Keratinocyte (primary cell): ENCODE results near the gene SZT2. TPM values are rescaled to one million over a fixed set of nuclear protein-coding genes. Genes with fewer than 3 reads are reported as not detected.

Source experiments
- DNase-seq: peaks from one replicate; pipeline ENCODE4 v3.0.0-alpha.2; 2011; ENCODE audit warnings: low read depth, missing footprints, low spot score
- FAIRE-seq: peaks from 2 replicates; lab custom pipeline; 2011; peaks lifted over from hg19 to GRCh38; lab: Jason Lieb, UNC
- H2AFZ ChIP-seq: 2 replicates; pipeline ENCODE4 v1.6.0; 2012; ENCODE audit warnings: low read length, control low read depth, inconsistent platforms; ENCODE audit not compliant: control insufficient read depth
- H3K27ac ChIP-seq: 2 replicates; pipeline ENCODE4 v1.5.1; 2011; ENCODE audit warnings: low read length; ENCODE audit not compliant: control insufficient read depth, insufficient read depth
- H3K27me3 ChIP-seq: 3 replicates; pipeline ENCODE4 v1.6.0; 2011; ENCODE audit warnings: low read length; ENCODE audit not compliant: control insufficient read depth, insufficient read depth; ENCODE audit errors: extremely low read depth
- H3K36me3 ChIP-seq, 2 experiments: 2 replicates in 1 of 2; 3 replicates in 1 of 2; pipeline ENCODE4 v1.5.1; 2011; ENCODE audit warnings: low read length in 2 of 2, mild to moderate bottlenecking in 1 of 2; ENCODE audit not compliant: control insufficient read depth in 2 of 2, insufficient read depth in 2 of 2; ENCODE audit errors: extremely low read depth in 1 of 2
- H3K4me1 ChIP-seq: 3 replicates; pipeline ENCODE4 v1.5.1; 2011; ENCODE audit warnings: low read length; ENCODE audit not compliant: control insufficient read depth, insufficient read depth; ENCODE audit errors: extremely low read depth
- H3K4me2 ChIP-seq: 3 replicates; pipeline ENCODE4 v1.6.0; 2011; ENCODE audit warnings: low read depth, low read length; ENCODE audit not compliant: control insufficient read depth, insufficient read depth; ENCODE audit errors: extremely low read depth
- H3K4me3 ChIP-seq, 3 experiments: fragments of 200-600 bp in 1 of 3; sonication (generic) in 1 of 3; 2 replicates in 2 of 3; 3 replicates in 1 of 3; pipeline ENCODE4 v1.5.1; 2011 to 2016; ENCODE audit warnings: low read length in 3 of 3, mild to moderate bottlenecking in 3 of 3, control low read depth in 2 of 3, inconsistent platforms in 1 of 3, low read depth in 1 of 3, mixed read lengths in 1 of 3, mixed run types in 1 of 3, moderate library complexity in 1 of 3; ENCODE audit not compliant: control insufficient read depth in 2 of 3, insufficient read depth in 2 of 3; ENCODE audit errors: extremely low read depth in 1 of 3
- H3K79me2 ChIP-seq: 2 replicates; pipeline ENCODE4 v1.6.0; 2012; ENCODE audit warnings: low read length; ENCODE audit not compliant: control insufficient read depth, insufficient read depth
- H3K9ac ChIP-seq: 3 replicates; pipeline ENCODE4 v1.6.0; 2011; ENCODE audit warnings: low read length; ENCODE audit not compliant: control insufficient read depth, insufficient read depth; ENCODE audit errors: extremely low read depth
- H3K9me1 ChIP-seq: 3 replicates; pipeline ENCODE4 v1.6.0; 2011; ENCODE audit warnings: low read length; ENCODE audit not compliant: control insufficient read depth, insufficient read depth; ENCODE audit errors: extremely low read depth
- H3K9me3 ChIP-seq: 2 replicates; pipeline ENCODE4 v1.5.1; 2012; ENCODE audit warnings: low read depth, low read length; ENCODE audit not compliant: control insufficient read depth
- H4K20me1 ChIP-seq: 3 replicates; pipeline ENCODE4 v1.6.0; 2011; ENCODE audit warnings: low read length; ENCODE audit not compliant: control insufficient read depth, insufficient read depth; ENCODE audit errors: extremely low read depth
- CTCF ChIP-seq, 3 experiments: IDR thresholded peaks in 1 of 3; conservative IDR thresholded peaks in 1 of 3; optimal IDR thresholded peaks in 1 of 3; 2 replicates in 2 of 3; 3 replicates in 1 of 3; pipeline versions ENCODE3 to v1.5.1; 2011; ENCODE audit warnings: low read length in 3 of 3, mild to moderate bottlenecking in 3 of 3, moderate library complexity in 2 of 3, control low read depth in 1 of 3, inconsistent platforms in 1 of 3; ENCODE audit not compliant: insufficient read depth in 2 of 3; ENCODE audit errors: extremely low read depth in 1 of 3
- EZH2 ChIP-seq: IDR thresholded peaks from one replicate; pipeline ENCODE4 v1.6.1; 2012; ENCODE audit warnings: inconsistent platforms, mild to moderate bottlenecking, low read length, moderate library complexity
- dilution Hi-C: fragments of 300-500 bp; cut with MboI; formaldehyde crosslinking; loops from one replicate; pipeline ENCODE4 v1.7.0; 2020; ENCODE audit warnings: low sequenced_read_pairs; ENCODE audit not compliant: extremely low pct_ligation_motif_present
- polyA plus RNA-seq, 5 experiments: library from polyadenylated mRNA; depleted of rRNA in 3 of 5; stranded (reverse) in 3 of 5; stranded (forward) in 1 of 5; unstranded in 1 of 5; fragments of >200 nt; gene quantifications; 1 replicate in 1 of 5; 2 replicates in 3 of 5; 3 replicates in 1 of 5; pipeline versions ENCODE4 v1.2.1 to v1.2.3, GENCODE V29; 2011 to 2012; ENCODE audit warnings: missing spikeins in 2 of 5, low read depth in 1 of 5, low replicate concordance in 1 of 5

SZT2 gene
- polyA plus RNA-seq, 1 donor (not counting 4 experiments of a cell fraction or from before 2014, with no cell fraction given): 6.1 TPM

- Histone ChIP-seq H3K36me3 (peaks cover 19 to 31% of the 10 kb centered on the region in 2 experiments), H3K4me1 (peaks cover 45% of the 10 kb centered on the region), H3K9me1 (no peaks in the 10 kb centered on the region), H3K27me3 (no peaks in the 10 kb centered on the region), H3K9ac (peak overlapping the region; percentile 82), H2AFZ (no peak overlapping the region), H3K4me2 (peak overlapping the region; percentile 99), H3K9me3 (no peaks in the 10 kb centered on the region), H3K27ac (peak overlapping the region; percentile 75), H3K79me2 (peaks cover 63% of the 10 kb centered on the region), H4K20me1 (peaks cover 3% of the 10 kb centered on the region), H3K4me3 (peak overlapping the region; percentile 67 to 92 (median 79))
- no peak for TF ChIP-seq CTCF (optimal IDR thresholded peaks at IDR 0.05 in 1 of 3, IDR thresholded peaks at IDR 0.05 in 1 of 3, conservative IDR thresholded peaks at IDR 0.05 in 1 of 3; ENCODE audit: extremely low read depth in 1 of 3, insufficient read depth in 2 of 3, low read length in 3 of 3)
- TF ChIP-seq EZH2: no peak
- FAIRE-seq (peak; percentile 39), DNase-seq (no peak)
- dilution Hi-C loops: no loop called here
Observed at GRCh38 chr1:43366179-43366578, 23.5 kb upstream of the SZT2 start.

GRCh38 chr1:43366601-43367025 lies 23.1 kb upstream of the SZT2 start:
- dilution Hi-C loops: no loop called here
- no peak for FAIRE-seq
- H3K9me1 ChIP-seq: no peaks in the 10 kb centered on the region
- no peaks in the 10 kb centered on the region for H3K9me3 ChIP-seq
- peak overlapping the region; percentile 67 to 92 (median 79) for H3K4me3 ChIP-seq
- H3K9ac ChIP-seq: peak overlapping the region; percentile 82
- peaks cover 3% of the 10 kb centered on the region for H4K20me1 ChIP-seq
- no peak for DNase-seq
- peaks cover 19 to 26% of the 10 kb centered on the region in 2 experiments for H3K36me3 ChIP-seq
- peaks cover 59% of the 10 kb centered on the region for H3K79me2 ChIP-seq
- H3K4me1 ChIP-seq: peaks cover 45% of the 10 kb centered on the region
- TF ChIP-seq EZH2 (no peak), CTCF (optimal IDR thresholded peaks at IDR 0.05 in 1 of 3, IDR thresholded peaks at IDR 0.05 in 1 of 3, conservative IDR thresholded peaks at IDR 0.05 in 1 of 3; ENCODE audit: extremely low read depth in 1 of 3, insufficient read depth in 2 of 3, low read length in 3 of 3) (no peak)
- peak overlapping the region; percentile 99 for H3K4me2 ChIP-seq
- no peak overlapping the region for H2AFZ ChIP-seq
- no peaks in the 10 kb centered on the region for H3K27me3 ChIP-seq
- peak overlapping the region; percentile 75 for H3K27ac ChIP-seq
